Vagina (tissue), 2 donors: Measurements from ENCODE around the gene IRX3. TPM values are rescaled to one million over a fixed set of nuclear protein-coding genes. Genes with fewer than 3 reads are reported as not detected.

Source experiments
- DNase-seq, 2 donors: peaks; one replicate each; pipeline ENCODE4 v3.0.0-alpha.2; 2017; ENCODE audit errors: extremely low spot score in 2 of 2
- H3K27ac ChIP-seq: fragments of 200-600 bp; sonication (generic); one replicate; pipeline ENCODE4 v1.5.1; 2019
- H3K27me3 ChIP-seq: fragments of 200-600 bp; sonication (generic); one replicate; pipeline ENCODE4 v1.5.1; 2019
- H3K36me3 ChIP-seq, 2 donors: fragments of 200-600 bp; sonication (generic); one replicate each; pipeline ENCODE4 v1.5.1; 2017 to 2019
- H3K4me1 ChIP-seq: fragments of 200-600 bp; sonication (generic); one replicate; pipeline ENCODE4 v1.5.1; 2019
- H3K4me3 ChIP-seq, 2 donors: fragments of 200-600 bp; sonication (generic); 1 replicate in 1 of 2; 2 replicates in 1 of 2; pipeline ENCODE4 v1.5.1; 2016 to 2019
- H3K9me3 ChIP-seq: fragments of 200-600 bp; sonication (generic); one replicate; pipeline ENCODE4 v1.5.1; 2019
- POLR2A ChIP-seq, 2 donors: fragments of 450-650 bp; IDR thresholded peaks; one replicate each; pipeline ENCODE4 v1.6.1; 2017; ENCODE audit warnings: antibody characterized with exemption in 2 of 2, mild to moderate bottlenecking in 2 of 2, moderate library complexity in 2 of 2
- POLR2AphosphoS5 ChIP-seq, 2 donors: sonication (generic); formaldehyde crosslinking; IDR thresholded peaks; one replicate each; pipeline ENCODE4 v1.9.0; 2017; ENCODE audit warnings: antibody characterized with exemption in 2 of 2, mild to moderate bottlenecking in 2 of 2, low read depth in 1 of 2; ENCODE audit not compliant: insufficient read depth in 1 of 2
- intact Hi-C: fragments of 100-400 bp; cut with DNase I; formaldehyde crosslinking; loops from one replicate; pipeline ENCODE4 v1.15.1; 2023
- total RNA-seq: library from RNA; depleted of rRNA; stranded (reverse); fragments of >200 nt; gene quantifications from one replicate; pipeline ENCODE4 v1.2.3, GENCODE V29; 2016
- TF ChIP-seq, protein P1 (sequence below), 3 experiments: fragments of 450-650 bp in 2 of 3; fragments of 200-600 bp in 1 of 3; sonication (generic) in 1 of 3; IDR thresholded peaks; one replicate each; pipeline ENCODE4 v1.5.1; 2017 to 2019; ENCODE audit warnings: antibody characterized with exemption in 3 of 3, mild to moderate bottlenecking in 2 of 3, moderate library complexity in 2 of 3

The IRX3 gene
- total RNA-seq, 1 donor from 2014 or later: 16.5 TPM

DNA sequence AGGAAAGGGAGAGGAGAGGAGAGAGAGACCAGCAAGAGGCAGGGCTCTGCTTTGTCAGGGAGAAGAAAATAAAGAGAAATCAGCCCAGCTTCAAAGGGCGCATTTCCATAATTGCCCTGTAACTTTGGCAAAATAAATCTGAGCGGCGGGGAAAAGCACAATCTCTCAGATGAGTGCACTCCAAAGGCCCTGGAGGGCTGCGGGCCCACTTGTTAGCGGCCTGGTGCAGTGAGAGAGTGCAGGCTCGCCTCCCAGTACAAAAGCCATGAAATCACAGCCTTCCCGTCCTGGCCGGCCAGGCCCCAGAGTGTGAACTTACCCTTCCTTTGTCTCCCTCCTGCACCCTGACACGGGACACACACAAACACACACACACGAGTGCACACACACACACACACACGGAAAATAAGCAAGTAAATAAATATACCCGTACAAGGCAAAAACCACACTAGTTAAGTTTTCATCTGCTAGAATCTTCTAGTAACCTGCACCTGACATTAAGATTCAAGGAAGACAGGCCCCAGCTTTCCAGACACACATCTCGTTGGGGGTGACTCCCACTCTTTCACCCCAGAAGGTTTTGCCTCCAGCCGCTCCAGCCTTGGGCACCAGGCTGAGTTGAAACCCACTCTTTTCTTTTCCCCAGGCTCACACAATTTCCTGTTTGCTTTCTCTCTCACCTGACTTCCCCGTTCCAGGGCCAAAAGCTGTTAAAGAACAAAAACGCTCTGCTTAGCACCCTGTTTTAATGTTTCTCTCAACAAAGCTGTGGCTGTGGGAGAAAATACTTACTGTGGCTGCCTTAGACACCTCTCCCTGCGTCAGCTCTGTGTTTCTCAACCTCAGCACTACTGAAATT is 8.5 kb downstream of the IRX3 start:
- no peak overlapping the region for H3K27ac ChIP-seq
- no peak overlapping the region for H3K4me3 ChIP-seq
- no peak for DNase-seq
- intact Hi-C loops: no loop called here
- H3K36me3 ChIP-seq: no peaks in the 10 kb centered on the region
- no peaks in the 10 kb centered on the region for H3K27me3 ChIP-seq
- H3K4me1 ChIP-seq: peaks cover 11% of the 10 kb centered on the region
- TF ChIP-seq POLR2A (IDR thresholded peaks at IDR 0.05) (no peak), POLR2AphosphoS5 (IDR thresholded peaks at IDR 0.05; ENCODE audit: insufficient read depth in 1 of 2, low read depth in 1 of 2) (no peak)
- TF ChIP-seq, protein P1, sequence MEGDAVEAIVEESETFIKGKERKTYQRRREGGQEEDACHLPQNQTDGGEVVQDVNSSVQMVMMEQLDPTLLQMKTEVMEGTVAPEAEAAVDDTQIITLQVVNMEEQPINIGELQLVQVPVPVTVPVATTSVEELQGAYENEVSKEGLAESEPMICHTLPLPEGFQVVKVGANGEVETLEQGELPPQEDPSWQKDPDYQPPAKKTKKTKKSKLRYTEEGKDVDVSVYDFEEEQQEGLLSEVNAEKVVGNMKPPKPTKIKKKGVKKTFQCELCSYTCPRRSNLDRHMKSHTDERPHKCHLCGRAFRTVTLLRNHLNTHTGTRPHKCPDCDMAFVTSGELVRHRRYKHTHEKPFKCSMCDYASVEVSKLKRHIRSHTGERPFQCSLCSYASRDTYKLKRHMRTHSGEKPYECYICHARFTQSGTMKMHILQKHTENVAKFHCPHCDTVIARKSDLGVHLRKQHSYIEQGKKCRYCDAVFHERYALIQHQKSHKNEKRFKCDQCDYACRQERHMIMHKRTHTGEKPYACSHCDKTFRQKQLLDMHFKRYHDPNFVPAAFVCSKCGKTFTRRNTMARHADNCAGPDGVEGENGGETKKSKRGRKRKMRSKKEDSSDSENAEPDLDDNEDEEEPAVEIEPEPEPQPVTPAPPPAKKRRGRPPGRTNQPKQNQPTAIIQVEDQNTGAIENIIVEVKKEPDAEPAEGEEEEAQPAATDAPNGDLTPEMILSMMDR (IDR thresholded peaks at IDR 0.05): no peak
- no peaks in the 10 kb centered on the region for H3K9me3 ChIP-seq

GRCh38 chr16:54275956-54276355 is 10.6 kb downstream of the IRX3 start:
- TF ChIP-seq, protein P1 (IDR thresholded peaks at IDR 0.05): no peak
- Histone ChIP-seq H3K4me3 (no peak overlapping the region), H3K27ac (no peak overlapping the region), H3K9me3 (no peaks in the 10 kb centered on the region), H3K4me1 (no peaks in the 10 kb centered on the region), H3K27me3 (no peaks in the 10 kb centered on the region), H3K36me3 (no peaks in the 10 kb centered on the region)
- intact Hi-C loops: no loop called here
- DNase-seq: no peak

GRCh38 chr16:54273566-54273965 is 13.0 kb downstream of the IRX3 start:
- Histone ChIP-seq H3K36me3 (no peaks in the 10 kb centered on the region), H3K27me3 (no peaks in the 10 kb centered on the region), H3K27ac (no peak overlapping the region), H3K9me3 (no peaks in the 10 kb centered on the region), H3K4me1 (no peaks in the 10 kb centered on the region), H3K4me3 (no peak overlapping the region)
- TF ChIP-seq POLR2AphosphoS5 (IDR thresholded peaks at IDR 0.05; ENCODE audit: insufficient read depth in 1 of 2, low read depth in 1 of 2) (no peak), POLR2A (IDR thresholded peaks at IDR 0.05) (no peak)
- DNase-seq: no peak
- intact Hi-C loops: no loop called here

DNA sequence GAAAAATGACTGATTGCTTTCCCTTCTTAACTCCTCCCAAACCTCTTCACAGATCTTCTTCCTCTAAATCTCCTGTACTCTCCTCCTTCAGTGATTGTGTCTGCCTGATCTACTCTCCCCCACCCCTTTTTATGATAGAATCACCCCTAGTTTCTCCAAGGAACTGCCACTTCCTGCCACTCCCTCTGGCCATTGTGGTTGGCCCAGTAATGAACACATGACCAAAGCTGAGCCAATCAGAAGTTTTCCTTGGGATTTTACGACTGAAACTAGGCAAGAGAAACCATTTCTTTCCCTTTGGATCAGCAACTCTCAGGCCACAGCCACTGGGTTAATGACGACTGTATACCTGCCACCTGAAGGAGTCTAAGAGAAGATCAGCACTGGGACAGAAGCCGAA is 15.9 kb downstream of the IRX3 start:
- Histone ChIP-seq H3K27me3 (no peaks in the 10 kb centered on the region), H3K4me1 (no peaks in the 10 kb centered on the region), H3K27ac (no peak overlapping the region), H3K36me3 (no peaks in the 10 kb centered on the region), H3K9me3 (no peaks in the 10 kb centered on the region), H3K4me3 (no peak overlapping the region)
- intact Hi-C loops: no loop called here
- TF ChIP-seq POLR2A (IDR thresholded peaks at IDR 0.05) (no peak), POLR2AphosphoS5 (IDR thresholded peaks at IDR 0.05; ENCODE audit: insufficient read depth in 1 of 2, low read depth in 1 of 2) (no peak)
- TF ChIP-seq, protein P1 (IDR thresholded peaks at IDR 0.05): no peak
- no peak for DNase-seq

DNA sequence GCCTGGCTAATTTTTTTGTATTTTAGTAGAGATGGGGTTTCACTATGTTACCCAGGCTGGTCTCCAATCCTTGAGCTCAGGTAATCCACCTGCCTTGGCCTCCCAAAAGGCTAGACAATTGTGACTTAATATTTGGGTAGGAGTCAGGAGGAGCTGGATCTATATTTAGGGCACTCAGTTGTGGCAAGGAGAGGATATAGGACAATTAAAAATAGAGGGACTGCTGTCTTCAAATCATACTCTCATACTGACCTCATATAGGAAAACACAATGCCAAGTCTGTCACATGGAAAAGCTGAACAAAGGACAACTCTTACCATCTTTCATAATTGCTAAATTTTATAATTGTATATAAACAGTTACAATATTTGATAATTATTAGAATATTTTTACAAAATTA is 17.1 kb downstream of the IRX3 start:
- no peak overlapping the region for H3K4me3 ChIP-seq
- intact Hi-C loops: no loop called here

More for the DNA sequence above, 17.1 kb downstream of the IRX3 start:
- Histone ChIP-seq H3K27ac (no peak overlapping the region), H3K9me3 (no peaks in the 10 kb centered on the region), H3K36me3 (no peaks in the 10 kb centered on the region), H3K4me1 (no peaks in the 10 kb centered on the region), H3K27me3 (no peaks in the 10 kb centered on the region)
- TF ChIP-seq POLR2AphosphoS5 (IDR thresholded peaks at IDR 0.05; ENCODE audit: insufficient read depth in 1 of 2, low read depth in 1 of 2) (no peak), POLR2A (IDR thresholded peaks at IDR 0.05) (no peak)
- TF ChIP-seq, protein P1 (IDR thresholded peaks at IDR 0.05): no peak
- DNase-seq: no peak
